ENCODE data around the gene FNIP1.
"Not testable (repeated sequence)": the region's sequence is repeated elsewhere in the genome, so short reads cannot be mapped to it uniquely, and the experiment has no call there.

The FNIP1 gene

GRCh38 chr5:131634996-131635683 lies 161.7 kb downstream of the FNIP1 start, which contains the start of gene RAPGEF6:
Gene RAPGEF6 (minus strand): TSS chr5:131635229. CDS start chr5:131635030, 199 bp downstream.
- peak; percentile 91 for DNase-seq

- DNase-seq: peak; percentile 10
Measured at GRCh38 chr5:131634666-131634995, 162.2 kb downstream of the FNIP1 start.

- DNase-seq: no peak
Measured at GRCh38 chr5:131634238-131634637, 162.6 kb downstream of the FNIP1 start.

- no peak for DNase-seq
Measured at GRCh38 chr5:131633830-131634229, 163.0 kb downstream of the FNIP1 start.

- DNase-seq: no peak
Measured at GRCh38 chr5:131630963-131631350, 165.9 kb downstream of the FNIP1 start.

- no peak for DNase-seq
Measured at GRCh38 chr5:131630208-131630962, 166.4 kb downstream of the FNIP1 start.

- DNase-seq: no peak
Measured at GRCh38 chr5:131628990-131629389, 167.8 kb downstream of the FNIP1 start.

- no peak for DNase-seq
Measured at GRCh38 chr5:131627207-131627865, 169.5 kb downstream of the FNIP1 start.

- DNase-seq: no peak
Measured at GRCh38 chr5:131622633-131623032, 174.2 kb downstream of the FNIP1 start.

- DNase-seq: not testable (repeated sequence)
Measured at GRCh38 chr5:131621164-131621563, 175.7 kb downstream of the FNIP1 start.

- no peak for DNase-seq
Measured at GRCh38 chr5:131619102-131619501, 177.7 kb downstream of the FNIP1 start.

GRCh38 chr5:131617140-131617822 lies 179.5 kb downstream of the FNIP1 start:
- DNase-seq: no peak

- DNase-seq: no peak
Measured at GRCh38 chr5:131615957-131616356, 180.9 kb downstream of the FNIP1 start.

- no peak for DNase-seq
Measured at GRCh38 chr5:131613423-131613822, 183.4 kb downstream of the FNIP1 start.

GRCh38 chr5:131611064-131611381 lies 185.8 kb downstream of the FNIP1 start:
- DNase-seq: no peak

GRCh38 chr5:131610198-131611063 lies 186.4 kb downstream of the FNIP1 start:
- DNase-seq: no peak

- DNase-seq: no peak
Measured at GRCh38 chr5:131609774-131610173, 187.0 kb downstream of the FNIP1 start.

GRCh38 chr5:131608597-131608996 lies 188.2 kb downstream of the FNIP1 start:
- DNase-seq: no peak

GRCh38 chr5:131607903-131608540 lies 188.8 kb downstream of the FNIP1 start:
- DNase-seq: no peak

GRCh38 chr5:131607418-131607817 lies 189.4 kb downstream of the FNIP1 start:
- no peak for DNase-seq

- DNase-seq: no peak
Measured at GRCh38 chr5:131605086-131605485, 191.7 kb downstream of the FNIP1 start.

Data from DMS79 treated with DMSO at 0.1 percent for 48 hours (cell line).